ENCODE data around the gene RNF225. TPM values are rescaled to one million over a fixed set of nuclear protein-coding genes. Genes with fewer than 3 reads are reported as not detected.

Gene RNF225
- total RNA-seq, 1 donor from 2014 or later = 0.79 TPM

- FAIRE-seq = no peak
- peak; percentile 13 for TF ChIP-seq CTCF (IDR thresholded peaks at IDR 0.05; ENCODE audit: insufficient read depth, low read length, severe bottlenecking)
- Histone ChIP-seq H3K36me3 (ENCODE audit: control insufficient read depth, insufficient read depth, low read length) (no peaks in the 10 kb centered on the region), H3K4me3 (ENCODE audit: low read depth, low read length) (peak overlapping the region; percentile 74), H3K27me3 (ENCODE audit: control insufficient read depth, insufficient read depth, low read length) (peaks cover 2% of the 10 kb centered on the region)
- no peak for DNase-seq (ENCODE audit: low read depth)
Observed at GRCh38 chr19:58361900-58362271, 33.6 kb upstream of the RNF225 start.

GRCh38 chr19:58362272-58362994 is 33.0 kb upstream of the RNF225 start, which contains the start of gene ZNF497:
Gene ZNF497 (minus strand): TSS chr19:58362751. CDS start chr19:58357635, 5,116 bp downstream.
- FAIRE-seq (no peak), DNase-seq (ENCODE audit: low read depth) (peak; percentile 87)
- H3K36me3 ChIP-seq (ENCODE audit: control insufficient read depth, insufficient read depth, low read length) = no peaks in the 10 kb centered on the region
- TF ChIP-seq CTCF (IDR thresholded peaks at IDR 0.05; ENCODE audit: insufficient read depth, low read length, severe bottlenecking) = peak; percentile 9
- no peaks in the 10 kb centered on the region for H3K27me3 ChIP-seq (ENCODE audit: control insufficient read depth, insufficient read depth, low read length)
- peak within 1 kb of the TSS; percentile 74 for H3K4me3 ChIP-seq (ENCODE audit: low read depth, low read length)

GRCh38 chr19:58364146-58364545 is 31.3 kb upstream of the RNF225 start:
- H3K4me3 ChIP-seq (ENCODE audit: low read depth, low read length) = no peak overlapping the region
- TF ChIP-seq CTCF (IDR thresholded peaks at IDR 0.05; ENCODE audit: insufficient read depth, low read length, severe bottlenecking) = no peak
- H3K36me3 ChIP-seq (ENCODE audit: control insufficient read depth, insufficient read depth, low read length) = no peaks in the 10 kb centered on the region
- FAIRE-seq (no peak), DNase-seq (ENCODE audit: low read depth) (no peak)
- H3K27me3 ChIP-seq (ENCODE audit: control insufficient read depth, insufficient read depth, low read length) = no peaks in the 10 kb centered on the region

GRCh38 chr19:58366585-58367430 is 28.6 kb upstream of the RNF225 start:
- H3K36me3 ChIP-seq (ENCODE audit: control insufficient read depth, insufficient read depth, low read length) = no peaks in the 10 kb centered on the region
- DNase-seq (ENCODE audit: low read depth) (no peak), FAIRE-seq (no peak)
- no peaks in the 10 kb centered on the region for H3K27me3 ChIP-seq (ENCODE audit: control insufficient read depth, insufficient read depth, low read length)
- TF ChIP-seq CTCF (IDR thresholded peaks at IDR 0.05; ENCODE audit: insufficient read depth, low read length, severe bottlenecking) = no peak
- no peak overlapping the region for H3K4me3 ChIP-seq (ENCODE audit: low read depth, low read length)

- no peak for DNase-seq (ENCODE audit: low read depth)
- no peaks in the 10 kb centered on the region for H3K36me3 ChIP-seq (ENCODE audit: control insufficient read depth, insufficient read depth, low read length)
- H3K4me3 ChIP-seq (ENCODE audit: low read depth, low read length) = no peak overlapping the region
- TF ChIP-seq CTCF (IDR thresholded peaks at IDR 0.05; ENCODE audit: insufficient read depth, low read length, severe bottlenecking) = no peak
- FAIRE-seq = no peak
- no peaks in the 10 kb centered on the region for H3K27me3 ChIP-seq (ENCODE audit: control insufficient read depth, insufficient read depth, low read length)
Observed at GRCh38 chr19:58367698-58368454, 27.6 kb upstream of the RNF225 start.
